GM12892 (cell line): Measurements from ENCODE around the gene CSNK1E.

Source experiments
- POLR2A ChIP-seq: IDR thresholded peaks from 2 replicates; pipeline ENCODE4 v1.6.1; 2011; ENCODE audit warnings: low read depth, low read length, control low read depth
- POLR2AphosphoS5 ChIP-seq: IDR thresholded peaks from 2 replicates; pipeline ENCODE4 v1.6.1; 2011; ENCODE audit warnings: low read depth, low read length, control low read depth
- TAF1 ChIP-seq: IDR thresholded peaks from 2 replicates; pipeline ENCODE4 v1.6.1; 2011; ENCODE audit warnings: low read depth, mild to moderate bottlenecking, control low read depth, low read length, borderline replicate concordance

DNA sequence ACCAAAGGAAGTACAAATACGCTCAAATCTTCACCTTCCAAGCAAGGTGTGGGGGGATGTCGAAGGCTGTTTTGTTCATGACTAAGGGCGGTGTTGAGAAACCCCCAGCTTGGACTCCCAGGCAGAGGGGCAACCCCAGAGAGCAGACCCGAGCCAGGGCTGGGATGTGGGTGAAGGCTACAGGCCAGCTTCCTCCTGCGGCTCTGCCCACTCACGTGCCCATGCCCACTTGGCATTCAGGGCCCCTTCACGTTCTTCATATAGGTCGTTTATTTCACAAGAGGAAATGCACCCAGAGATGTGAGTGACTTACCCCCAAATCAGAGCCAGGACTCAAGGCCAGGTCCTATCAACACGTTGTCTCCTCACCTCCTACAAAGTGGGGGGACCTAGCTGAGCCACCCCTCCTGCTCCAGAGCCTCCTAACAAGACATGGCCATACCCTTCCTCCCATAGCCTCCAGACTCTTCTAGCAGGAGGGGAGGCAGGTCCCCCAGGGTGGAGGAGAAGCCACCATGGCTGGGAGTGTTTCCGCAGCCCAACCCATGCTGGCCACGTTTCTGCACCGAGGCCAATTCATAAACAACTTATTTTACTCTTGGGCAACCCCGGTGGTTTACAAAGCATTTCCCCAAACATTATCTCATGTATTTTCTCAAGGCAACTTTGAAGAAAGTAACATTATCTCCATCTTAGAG lies 66.4 kb downstream of the CSNK1E start:
- no peak for TF ChIP-seq POLR2AphosphoS5
- TF ChIP-seq POLR2A = no peak
- no peak for TF ChIP-seq TAF1
